Smooth muscle cell of the brain vasculature (primary cell): ENCODE measurements around the gene TENM4.

Experiments
- DNase-seq: peaks from one replicate; pipeline ENCODE4 v3.0.0-alpha.2; 2012; ENCODE audit warnings: low read depth, low spot score

TENM4 gene

DNA sequence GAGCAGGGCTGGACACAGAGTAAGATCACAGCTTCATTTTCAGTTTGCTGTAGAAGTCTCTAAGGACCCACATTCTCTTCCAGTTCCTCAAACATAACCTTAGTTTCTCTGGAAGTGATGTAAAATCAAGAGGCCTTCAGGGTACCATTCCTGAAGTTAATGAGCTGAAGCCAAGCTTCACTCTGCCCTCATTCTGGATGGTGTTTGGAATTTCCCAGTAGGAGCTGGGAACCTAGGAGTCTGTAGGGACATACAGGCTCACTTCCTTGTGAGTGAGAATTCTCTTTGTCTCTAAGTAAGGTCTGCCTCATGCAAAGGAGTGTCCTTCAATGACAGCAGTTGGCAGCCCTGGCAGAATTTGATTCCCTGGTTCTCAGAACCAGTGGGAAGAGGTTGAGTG is 723.8 kb downstream of the TENM4 start:
- no peak for DNase-seq

DNA sequence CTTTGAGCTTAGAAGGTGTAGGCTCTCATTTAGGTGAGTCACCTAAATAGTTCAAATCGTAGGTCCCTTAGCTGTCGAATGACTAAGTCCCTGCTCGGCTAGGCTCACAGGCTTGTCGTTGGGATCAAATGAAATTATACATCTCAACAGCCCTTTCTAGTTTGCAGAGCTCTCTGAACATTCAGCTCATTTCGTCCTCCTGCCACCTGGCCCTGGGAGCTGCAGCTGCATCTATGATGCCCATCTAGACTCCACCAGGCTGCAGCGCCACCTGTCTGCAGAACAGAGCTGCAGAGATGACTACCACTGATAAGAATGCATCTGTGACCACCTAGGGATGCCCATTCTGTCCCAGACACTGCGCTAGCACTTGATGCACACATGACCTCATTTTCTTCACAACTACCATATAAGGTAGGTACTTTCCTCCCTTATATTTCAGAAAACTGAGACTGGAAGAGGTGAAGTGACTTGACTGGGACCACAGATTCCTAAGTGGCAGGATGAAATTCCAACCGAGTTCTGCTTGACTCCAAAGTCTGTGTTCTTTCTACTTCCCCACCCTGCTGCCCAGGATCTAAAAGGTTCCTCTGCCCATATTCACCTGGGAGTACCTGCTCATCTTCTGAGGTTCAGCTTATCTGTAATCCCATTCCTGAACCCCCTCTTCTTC is 725.1 kb downstream of the TENM4 start:
- peak; percentile 24 for DNase-seq

DNA sequence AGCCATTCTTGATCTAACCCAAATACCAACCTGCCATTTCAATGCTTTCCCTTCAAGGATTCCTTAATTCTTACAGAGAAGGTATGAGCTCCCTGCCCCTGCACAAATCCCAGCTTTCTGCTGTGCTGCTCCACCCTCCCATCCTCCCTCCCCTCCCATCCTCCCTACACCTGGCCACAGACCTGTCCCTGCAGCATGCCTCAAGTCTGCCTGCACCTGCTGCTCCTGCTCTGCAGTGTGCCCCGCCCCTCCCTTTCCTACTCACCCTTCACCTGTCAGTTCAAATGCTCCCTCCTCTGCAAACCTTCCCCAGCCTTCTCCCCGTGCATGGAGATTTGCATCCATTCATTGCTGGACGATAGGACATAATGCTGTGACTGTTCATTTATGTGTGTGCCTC is 726.3 kb downstream of the TENM4 start:
- no peak for DNase-seq

DNA sequence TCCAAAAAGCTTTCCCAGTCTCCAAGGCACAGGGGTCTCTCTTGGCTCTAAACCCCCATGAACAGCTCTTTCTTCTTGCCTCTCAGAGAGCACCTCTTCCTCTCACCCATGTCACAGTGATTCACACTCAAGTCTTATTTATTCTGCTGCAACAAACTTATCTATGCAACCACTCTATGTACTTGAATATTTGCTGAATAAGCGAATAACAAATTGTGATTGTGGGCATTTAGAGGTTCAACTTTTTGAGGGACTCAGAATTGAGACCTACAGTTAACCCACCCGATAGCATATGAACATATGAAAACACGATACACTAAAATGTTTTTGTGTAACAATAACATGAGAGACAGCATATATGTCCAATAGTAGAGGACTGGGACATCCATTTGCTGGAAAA is 729.1 kb downstream of the TENM4 start:
- DNase-seq: no peak

GRCh38 chr11:78710417-78710816 is 730.4 kb downstream of the TENM4 start:
- no peak for DNase-seq

- no peak for DNase-seq
Observed at GRCh38 chr11:78708388-78708787, 732.4 kb downstream of the TENM4 start.

DNA sequence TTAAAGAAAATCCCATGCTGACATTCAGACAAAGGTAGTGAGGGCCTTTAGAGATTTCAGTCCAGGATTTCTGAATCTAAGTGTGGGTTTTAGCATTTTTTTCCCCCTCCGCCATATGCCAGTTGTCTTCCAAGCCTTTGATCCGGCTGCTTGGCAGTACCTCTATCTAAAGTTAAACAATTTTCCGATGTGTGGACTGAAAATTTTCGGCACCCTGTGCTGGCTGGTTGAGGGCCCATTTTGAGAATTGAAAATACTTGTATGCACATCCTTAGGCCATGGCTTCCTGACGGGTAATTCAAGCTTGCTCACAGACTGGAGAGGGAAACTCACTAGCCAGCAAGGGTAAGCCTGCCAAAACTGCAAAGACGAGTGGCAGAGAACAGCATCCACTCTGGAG is 734.3 kb downstream of the TENM4 start:
- no peak for DNase-seq

DNA sequence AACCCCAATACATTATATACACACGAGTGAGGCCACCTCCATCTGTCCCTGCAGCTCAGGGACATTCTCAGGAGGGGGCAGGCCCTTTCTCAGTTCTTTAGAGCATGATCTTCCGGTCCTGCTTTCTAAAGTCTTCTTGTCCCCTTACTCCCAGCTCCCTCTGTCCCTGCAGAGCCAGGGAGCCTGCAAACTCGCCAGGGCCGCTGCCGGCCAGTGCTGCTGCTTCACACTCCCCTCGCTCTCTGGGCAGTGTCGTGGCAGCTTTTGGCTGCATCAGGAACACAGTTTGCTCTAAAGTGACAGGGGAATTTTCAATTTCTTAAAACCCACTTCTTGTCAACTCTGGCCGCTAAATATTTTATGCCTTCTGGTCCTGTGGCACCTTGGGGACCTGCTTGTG is 736.0 kb downstream of the TENM4 start:
- no peak for DNase-seq

DNA sequence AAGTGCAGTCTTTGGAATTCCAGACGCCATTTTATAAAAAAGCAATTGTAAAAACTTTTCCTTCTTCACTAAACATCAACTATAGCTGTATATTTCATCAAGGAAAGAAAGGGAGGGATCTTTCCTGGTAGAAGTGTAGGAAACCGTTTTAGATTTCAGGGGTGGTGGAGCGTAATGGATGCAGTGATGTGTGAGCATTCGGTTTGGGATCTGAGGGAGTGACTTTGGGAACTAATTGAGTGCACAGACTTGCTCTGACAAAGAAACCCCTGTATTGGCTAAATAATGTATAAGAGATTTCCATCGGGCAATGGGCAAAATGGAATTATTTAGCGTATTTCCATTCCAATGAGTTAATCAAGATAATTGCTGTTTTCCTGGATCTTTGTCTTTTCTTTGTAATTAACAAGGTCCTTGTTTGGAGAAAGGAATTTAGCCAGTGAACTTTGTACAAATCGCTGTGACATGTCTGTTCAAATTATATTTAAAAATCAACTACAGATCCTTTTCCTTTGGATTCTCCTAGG is 741.2 kb downstream of the TENM4 start:
- DNase-seq: no peak

- peak; percentile 47 for DNase-seq
Observed at GRCh38 chr11:78698612-78699011, 742.2 kb downstream of the TENM4 start.

GRCh38 chr11:78696177-78696576 is 744.7 kb downstream of the TENM4 start:
- no peak for DNase-seq

- no peak for DNase-seq
Observed at GRCh38 chr11:78694152-78694551, 746.7 kb downstream of the TENM4 start.

DNA sequence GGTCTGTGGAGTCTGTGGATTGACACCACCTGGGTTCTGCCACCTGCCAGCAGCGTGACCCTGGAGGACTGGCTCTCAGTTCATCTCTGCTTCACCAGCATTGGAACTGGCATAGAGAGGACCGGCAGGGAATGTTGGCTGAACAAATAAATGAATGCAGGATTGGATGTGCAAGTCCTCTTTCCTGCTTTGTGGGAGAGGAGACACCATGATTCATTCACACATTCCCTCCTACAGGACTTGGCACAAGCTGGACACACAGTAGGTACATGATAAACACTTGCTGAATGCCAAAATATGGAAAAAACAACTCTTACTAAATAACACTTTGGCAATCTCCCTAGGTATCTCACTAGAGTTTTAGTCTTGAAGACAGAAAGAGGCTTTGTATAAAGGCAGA is 749.6 kb downstream of the TENM4 start:
- no peak for DNase-seq

- no peak for DNase-seq
Observed at GRCh38 chr11:78690352-78690987, 750.4 kb downstream of the TENM4 start.

DNA sequence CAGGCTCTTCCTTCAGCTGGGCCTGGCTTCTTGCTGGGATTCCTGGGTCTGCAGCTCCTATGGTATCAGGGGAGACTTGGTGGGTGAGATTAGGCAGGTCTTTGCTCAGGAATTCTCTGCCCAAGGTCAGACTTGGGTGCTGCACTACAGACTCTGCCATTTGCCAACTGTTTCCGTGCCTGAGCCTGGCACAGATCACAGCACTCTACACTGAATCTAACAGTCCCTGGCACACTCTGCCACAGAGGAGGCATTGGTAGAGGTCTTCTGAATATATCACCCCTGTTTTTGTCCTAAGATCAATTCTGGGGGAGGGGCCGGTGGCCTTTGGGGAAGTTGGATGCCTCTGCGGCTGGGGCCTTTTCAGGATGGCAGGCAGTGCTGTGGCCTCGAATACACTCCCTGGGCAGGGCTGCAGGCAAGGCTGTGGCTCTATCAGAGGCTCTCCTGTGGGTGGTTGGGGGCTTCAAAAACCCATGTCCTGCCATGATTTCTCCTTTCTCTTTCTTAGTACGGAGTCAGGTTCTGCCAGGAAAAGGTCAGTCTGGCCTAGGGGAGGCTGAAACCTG is 751.2 kb downstream of the TENM4 start:
- no peak for DNase-seq

- no peak for DNase-seq
Observed at GRCh38 chr11:78689101-78689500, 751.7 kb downstream of the TENM4 start.

DNA sequence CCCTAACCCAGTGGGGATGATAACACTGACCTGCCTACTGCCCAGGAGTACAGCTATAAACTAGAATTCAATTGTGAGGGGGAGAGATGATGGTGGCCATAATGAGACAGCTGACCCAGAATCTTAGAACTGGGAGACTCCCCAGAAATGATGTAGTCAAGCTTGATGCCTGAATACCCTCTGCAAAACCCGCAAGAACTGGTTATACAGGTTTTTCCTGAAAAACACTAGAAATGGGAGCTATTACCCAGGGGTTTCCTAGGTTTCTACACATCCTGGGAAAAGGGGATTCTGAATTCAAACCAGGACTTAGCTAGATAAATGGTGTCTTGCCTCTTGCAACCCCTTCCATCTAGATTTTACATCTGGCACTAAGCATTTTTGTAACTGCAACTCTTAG is 752.4 kb downstream of the TENM4 start:
- no peak for DNase-seq

GRCh38 chr11:78685156-78685555 is 755.7 kb downstream of the TENM4 start:
- DNase-seq: no peak

- DNase-seq: no peak
Observed at GRCh38 chr11:78684377-78684776, 756.5 kb downstream of the TENM4 start.

- no peak for DNase-seq
Observed at GRCh38 chr11:78683774-78684173, 757.1 kb downstream of the TENM4 start.

DNA sequence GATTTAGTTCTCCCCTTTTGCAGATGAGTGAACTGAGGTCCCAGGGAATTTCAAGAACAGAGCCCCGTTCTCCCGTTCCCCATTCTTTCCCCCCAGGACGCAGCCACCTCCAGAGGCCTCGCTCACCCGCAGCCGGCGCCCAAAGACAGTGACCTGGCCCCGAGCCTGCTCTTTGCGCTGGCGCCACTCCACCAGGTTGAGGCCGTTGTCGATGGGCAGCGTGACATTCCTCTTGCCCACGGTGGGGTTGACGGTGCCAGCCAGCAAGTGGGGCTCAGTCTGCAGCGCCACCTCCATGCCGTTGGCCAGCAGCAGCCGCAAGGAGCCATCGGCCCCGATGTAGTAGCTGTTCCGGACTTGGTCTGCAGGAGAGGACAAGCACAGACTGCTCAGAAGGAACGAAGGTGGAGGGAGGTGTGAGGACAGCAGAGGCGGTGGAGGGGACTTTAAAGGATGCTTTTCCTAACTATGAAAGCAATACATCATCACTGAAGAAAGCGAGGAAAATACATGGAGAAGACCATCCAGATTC is 764.7 kb downstream of the TENM4 start:
- DNase-seq: no peak

GRCh38 chr11:78672850-78673620 is 767.8 kb downstream of the TENM4 start:
- no peak for DNase-seq
